Fibroblast of the conjunctiva (primary cell): ENCODE results near the gene CACNB2.

Source experiments
- DNase-seq: peaks from one replicate; pipeline ENCODE4 v3.0.0-alpha.2; 2010; ENCODE audit warnings: low read depth

Gene CACNB2

DNA sequence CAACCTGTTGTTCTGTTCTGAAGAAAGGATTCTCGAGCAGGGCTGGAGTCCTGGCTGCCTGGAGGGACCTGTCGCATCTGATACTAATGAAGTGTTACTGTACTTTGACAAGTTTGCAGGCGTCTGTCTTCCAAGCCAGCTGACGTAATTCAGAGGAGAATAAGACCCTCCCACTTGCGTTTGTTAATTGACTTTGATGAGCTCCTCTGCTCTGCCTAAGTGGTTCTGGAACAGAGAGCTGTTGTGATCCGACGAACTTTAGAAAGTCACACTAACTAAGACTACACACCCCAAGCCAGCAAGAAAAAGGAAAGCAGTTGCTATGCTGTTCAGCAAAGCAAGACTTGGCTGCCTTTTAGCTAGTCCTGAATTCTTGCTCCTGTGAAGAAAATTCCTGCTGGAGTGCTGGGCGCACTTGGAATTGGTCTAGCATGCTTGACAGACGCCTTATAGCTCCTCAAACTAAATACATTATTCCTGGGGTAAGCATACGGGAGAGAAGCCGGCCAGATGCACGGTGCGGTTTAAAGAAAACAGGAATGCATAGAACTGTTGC lies 200.3 kb downstream of the CACNB2 start:
- DNase-seq: no peak

DNA sequence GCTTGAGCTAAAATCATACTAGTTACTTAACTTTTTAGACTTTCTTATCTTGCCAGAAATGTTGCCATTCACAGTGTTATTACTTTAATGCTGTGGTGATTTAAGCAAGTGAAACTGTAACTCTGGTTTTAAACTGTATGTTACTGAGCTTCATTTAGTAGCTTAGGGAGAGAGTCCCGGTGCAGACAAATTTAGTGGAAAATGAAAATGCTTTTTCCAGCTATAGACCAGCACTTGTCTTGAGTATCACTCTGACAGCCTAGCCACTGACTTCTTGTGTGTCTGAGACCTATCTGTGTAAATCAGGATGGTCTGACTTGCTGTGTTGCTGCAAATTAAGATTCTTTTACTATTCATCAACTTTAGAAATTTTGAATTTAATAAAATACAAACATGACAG lies 200.8 kb downstream of the CACNB2 start:
- no peak for DNase-seq

DNA sequence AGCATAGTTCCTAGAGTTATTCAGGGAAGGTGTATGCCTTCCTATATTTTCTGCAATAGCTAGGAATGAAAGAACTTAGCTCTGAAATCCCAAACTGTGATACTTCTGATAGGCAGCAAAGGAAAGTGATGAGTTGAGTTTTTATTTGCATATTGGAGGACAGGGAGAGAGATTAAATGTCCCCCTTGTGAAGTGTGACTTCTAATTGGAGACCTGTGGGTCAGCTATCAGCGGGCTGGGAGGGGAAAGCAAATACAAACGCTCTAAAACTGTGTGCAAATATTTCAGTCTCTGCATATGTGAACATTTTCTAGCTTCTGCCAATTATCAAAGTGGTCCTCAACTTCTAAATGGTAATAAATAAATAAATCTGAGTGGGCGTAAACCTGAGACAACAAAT lies 203.3 kb downstream of the CACNB2 start:
- DNase-seq: no peak

DNA sequence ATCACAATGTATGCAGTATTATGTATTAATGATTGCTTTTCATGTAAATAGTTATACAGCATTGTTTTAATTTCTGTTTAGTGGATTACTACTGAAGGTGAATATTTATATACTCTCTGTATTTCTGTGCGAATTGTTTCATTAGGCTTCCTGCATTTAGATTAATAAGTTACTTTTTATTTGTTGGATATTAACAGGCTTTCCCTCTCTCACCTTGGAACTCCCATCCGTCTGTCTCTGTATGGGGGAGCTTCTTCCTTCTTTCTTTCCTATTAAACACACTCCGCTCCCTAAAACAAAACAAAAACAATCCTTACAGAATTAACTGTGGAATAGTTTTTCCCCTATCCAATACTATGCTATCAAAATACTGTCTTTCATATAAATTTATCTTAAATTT lies 205.1 kb downstream of the CACNB2 start:
- no peak for DNase-seq

DNA sequence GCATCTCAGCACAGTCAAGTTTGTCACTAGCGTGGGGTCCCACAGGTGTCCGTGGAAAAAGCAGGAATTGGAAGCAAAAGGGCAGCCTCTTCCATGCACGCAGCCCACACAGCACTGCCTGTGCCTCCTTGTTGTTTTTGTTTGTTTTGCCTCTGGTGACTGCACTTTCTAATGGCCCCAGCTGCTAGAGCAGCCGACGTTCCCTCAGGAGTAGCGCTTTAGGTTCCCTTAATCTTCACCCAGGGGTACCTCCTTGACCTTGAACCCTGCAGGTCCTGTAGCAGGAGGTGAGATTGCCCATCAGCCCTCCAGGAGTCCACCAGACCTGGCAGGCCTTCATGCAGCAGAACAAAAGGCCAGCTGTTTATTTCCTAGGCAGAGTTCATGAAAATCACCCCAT lies 210.1 kb downstream of the CACNB2 start:
- DNase-seq: no peak

DNA sequence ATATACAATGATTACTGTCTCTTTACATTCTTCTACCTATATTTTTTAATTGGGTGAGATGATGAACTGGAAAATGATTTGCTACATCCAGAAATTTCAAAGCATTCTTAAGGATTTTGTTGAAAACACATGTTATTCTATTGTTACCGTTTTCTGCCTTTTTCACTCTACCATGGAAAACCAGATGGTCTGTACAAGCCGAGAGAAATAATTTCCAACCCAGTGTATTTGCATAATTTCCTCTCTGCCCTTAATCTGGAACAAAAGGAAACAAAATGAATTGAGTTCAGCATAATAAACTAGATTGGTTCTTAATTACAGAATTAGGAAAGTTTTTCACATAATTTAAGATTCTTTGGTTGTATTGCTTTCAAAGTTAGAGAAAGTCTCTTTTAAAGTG lies 211.2 kb downstream of the CACNB2 start:
- no peak for DNase-seq

DNA sequence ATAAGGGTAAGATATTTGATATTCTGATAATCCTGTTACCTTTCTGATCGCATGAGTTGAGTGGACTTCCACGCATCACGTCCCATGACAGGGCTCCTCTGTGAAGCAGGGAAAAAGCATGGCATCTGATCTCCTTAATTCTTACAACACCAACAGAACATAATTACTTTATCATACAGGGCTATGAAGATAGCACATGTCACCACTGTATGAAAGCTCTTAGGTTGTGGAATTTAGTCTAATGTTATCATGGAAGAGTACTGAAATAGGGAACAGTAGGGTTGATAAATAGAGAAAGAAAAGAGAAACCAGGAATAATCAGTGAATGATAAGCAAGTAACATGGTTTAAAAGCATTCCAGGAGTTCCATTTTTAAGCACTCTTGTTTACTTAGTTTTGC lies 212.0 kb downstream of the CACNB2 start:
- no peak for DNase-seq

DNA sequence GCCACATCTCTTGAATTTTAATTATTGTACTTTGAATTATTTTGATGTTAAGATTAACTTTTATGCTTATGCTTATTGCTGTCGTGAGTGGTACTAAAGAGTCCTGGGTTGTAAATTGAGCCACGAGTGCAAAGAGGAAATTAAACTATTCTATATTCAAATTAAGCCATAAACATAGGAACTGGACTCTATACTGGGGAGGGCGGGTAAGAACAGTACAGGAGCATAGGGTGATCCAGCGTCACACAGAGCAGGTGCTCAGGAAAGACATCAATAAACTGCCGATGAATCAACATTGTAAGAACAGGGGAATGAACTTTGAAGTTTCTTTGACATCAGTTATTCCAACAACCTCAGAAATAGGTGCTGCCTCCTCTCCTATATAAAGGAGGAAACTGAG lies 219.6 kb downstream of the CACNB2 start:
- DNase-seq: no peak

DNA sequence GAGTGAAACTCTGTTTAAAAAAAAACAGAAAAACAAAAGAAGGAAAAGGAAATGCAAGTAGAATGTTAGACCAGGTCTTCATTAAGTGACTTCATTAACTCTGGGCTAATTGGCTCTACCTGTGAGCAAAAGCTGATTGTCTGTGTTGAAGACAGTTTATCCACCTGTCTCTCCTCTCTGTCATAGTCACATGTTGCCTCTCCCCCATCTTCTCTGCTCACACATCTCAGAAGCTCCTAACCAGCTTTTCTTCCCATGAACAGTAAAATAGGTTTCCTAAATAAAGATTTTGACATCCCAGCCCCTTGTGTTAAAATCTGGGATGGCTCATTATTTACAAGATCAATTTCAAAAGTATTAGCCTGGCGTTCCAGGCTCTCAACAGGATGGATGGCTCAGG lies 222.7 kb downstream of the CACNB2 start:
- no peak for DNase-seq

DNA sequence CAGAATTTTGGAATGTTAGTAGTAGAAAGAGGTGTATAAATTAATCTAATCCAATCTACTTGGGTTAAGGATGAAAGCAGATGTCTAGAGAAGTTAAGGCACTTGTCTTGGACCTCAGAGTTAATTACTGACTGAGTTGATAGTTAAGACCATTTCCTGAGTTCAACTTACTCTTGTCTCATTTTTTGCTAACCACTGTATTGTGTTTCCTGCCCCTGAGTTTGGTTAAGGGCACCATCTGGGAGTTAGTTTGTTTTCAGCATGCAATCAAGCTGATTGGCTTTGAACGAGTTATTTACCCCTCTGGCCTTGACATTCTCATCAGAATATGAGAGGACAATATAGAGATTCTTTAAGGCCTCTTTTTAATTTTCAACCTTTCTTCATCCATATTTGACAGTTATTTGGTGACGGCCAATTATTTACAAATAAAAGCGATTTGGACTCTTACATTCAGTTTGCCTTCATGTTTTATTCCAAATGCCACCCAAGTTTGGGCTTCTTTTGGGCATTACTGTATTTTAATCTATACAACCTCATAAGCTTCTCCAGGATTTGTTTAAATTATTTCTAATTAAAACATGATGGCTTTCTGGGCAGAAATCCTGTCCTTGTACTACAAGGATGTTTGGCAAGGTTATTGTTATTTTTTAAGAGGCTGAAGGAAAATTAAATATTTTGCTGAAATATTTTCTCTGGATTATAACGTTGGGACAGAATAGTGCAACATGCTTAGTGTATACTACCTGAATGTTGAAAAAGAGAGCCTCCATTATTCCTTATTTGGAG lies 225.0 kb downstream of the CACNB2 start:
- no peak for DNase-seq

DNA sequence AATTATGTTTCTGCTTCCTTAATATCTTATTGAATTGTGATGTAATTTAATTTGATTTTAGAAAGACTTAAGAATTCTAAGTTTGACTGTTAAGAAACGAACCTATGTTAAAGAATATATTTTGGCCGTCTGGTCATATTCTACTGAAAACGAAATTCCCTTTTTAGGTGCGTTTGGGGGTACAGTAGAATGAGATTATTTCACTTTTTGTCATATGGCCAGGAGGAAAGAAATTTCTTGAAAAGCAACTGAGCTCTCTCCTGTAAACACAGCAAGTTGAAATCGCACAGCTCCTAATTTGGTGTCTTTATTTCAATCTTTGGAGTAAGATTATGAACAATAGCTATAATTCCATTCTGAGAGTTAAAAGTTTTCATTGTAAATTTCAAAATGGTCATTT lies 227.6 kb downstream of the CACNB2 start:
- DNase-seq: no peak

DNA sequence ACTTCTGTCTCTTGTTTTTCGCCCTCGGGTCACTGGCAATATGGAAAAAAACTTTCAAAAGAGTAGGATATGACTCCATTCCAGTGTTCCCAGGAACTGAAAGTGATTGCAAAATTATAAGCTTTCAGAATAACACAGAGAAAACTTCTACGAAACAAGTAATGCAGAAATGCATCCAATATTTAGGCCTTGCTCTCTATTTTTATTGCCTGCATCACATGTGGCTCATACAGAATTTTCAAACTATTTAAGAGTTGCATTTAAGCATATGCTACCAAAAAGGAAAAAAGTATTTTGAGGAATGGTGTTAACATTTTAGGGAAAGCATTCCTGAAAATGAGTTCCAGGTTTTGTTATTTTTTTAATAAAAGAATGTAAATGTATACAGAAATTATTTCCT lies 228.0 kb downstream of the CACNB2 start:
- no peak for DNase-seq

DNA sequence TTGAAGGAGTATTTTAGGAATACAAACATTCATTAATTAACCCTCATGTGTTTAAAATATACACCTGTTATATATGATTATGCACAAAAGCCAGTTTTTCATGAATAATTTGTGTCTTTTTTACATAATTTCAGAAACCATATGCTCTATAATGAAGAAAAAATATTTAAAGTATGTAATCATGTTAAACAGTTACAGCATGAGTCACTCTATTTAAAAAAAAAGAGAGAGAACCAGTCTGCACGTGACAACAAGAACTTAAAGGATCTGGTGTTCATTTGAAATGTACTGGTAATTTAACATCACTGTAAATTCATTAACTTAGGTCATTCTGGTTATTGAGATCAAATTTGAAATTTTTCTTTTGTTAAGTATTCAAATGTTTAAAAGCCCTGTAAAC lies 228.5 kb downstream of the CACNB2 start:
- DNase-seq: peak; percentile 22

DNA sequence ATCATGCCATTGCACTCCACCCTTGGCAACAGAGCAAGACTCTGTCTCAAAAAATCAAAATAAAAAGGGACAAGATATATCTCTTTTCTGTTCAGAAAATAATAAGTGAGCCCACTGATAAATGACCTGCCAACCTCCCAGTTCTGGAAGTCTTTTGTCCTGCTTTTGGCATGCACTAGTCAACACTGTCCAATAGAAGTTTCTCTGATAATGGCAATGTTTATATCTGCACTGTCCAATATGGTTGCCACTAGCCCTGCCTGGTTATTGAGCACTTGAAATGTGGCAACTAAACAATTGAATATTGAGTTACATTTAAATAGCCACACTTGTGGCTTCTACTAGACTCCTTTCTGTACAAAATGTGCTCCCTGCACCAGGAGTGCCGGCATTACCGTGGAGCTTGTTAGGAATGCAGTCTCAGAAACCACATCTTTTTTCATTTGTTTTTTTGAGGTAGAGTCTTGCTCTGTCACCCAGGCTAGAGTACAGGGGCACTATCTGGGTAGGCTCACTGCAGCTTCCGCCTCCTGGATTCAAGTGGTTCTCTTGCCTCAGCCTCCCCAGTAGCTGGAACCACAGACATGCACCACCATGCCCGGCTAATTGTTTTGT lies 229.7 kb downstream of the CACNB2 start:
- no peak for DNase-seq

DNA sequence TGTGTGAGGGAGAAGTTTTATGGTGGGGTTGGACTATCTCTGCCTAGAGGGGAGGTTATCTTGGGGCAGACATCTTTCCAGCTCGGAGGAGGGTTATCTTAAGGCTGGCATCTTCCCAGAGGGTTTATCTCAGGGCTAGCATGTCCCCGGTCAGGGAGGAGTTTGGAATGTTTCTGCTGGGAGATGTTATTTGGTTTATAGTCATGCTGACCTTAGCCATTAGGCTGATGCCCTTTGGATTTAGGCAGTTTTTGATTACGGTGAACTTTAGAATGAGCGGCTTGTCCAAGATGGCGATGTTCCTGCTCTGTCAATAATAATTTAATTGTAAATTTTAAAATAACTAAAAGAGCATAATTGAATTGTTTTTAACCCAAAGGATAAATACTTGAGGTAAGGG lies 236.4 kb downstream of the CACNB2 start:
- DNase-seq: no peak

DNA sequence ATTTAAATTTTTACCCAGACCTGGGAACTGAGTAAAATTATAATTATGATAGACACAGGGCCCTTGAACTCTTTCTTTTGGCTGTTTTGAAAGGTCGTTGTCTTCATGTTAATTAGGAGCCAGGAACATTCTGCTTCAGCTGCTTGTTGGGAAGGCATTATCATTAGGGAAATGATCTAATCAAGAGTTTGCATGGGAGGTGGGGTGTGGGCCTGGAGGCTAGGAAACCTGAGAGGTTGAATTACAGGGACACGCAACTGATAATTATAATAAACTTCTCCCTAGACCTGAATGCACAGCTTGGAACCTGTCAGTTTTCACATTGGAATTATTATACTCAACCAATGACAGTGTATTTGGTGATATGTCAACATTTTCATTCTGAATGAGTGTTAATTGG lies 237.7 kb downstream of the CACNB2 start:
- no peak for DNase-seq

DNA sequence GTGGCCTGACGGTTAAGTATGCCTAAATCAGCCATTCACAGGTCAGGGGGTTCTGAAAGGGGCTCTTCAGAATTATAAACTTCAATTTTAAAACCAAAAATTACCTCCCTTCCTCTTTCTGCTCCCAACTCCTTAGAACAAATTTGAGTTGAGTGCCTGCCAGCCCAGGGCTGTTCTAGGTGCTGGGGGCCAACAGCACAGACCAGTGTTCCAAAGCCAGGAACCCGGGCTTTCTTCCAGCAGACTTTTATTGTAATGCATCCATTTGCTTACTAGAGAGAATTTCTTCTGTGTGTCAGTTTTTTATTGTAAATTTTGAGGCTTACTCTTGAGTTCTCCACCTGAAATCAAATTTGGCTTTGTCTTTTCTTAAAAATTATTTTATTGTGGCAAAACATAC lies 238.5 kb downstream of the CACNB2 start:
- no peak for DNase-seq

DNA sequence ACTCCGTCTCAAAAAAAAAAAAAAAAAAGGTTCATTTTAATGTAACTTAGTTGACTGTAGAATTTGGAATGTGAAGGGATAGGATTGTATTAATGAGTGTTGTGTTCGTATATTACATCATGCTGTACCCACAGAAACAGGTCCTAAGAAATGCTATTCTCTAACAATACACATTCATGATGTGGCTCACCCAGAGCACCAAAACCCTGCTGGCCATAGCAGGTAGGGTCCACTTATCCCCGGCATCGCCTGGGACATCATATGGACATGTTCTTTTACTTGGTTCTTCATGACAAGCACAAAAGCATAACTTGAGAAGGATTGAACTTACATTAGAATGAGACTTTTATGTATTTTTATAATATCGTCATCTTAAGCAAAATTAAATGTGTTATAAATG lies 241.5 kb downstream of the CACNB2 start:
- DNase-seq: no peak

DNA sequence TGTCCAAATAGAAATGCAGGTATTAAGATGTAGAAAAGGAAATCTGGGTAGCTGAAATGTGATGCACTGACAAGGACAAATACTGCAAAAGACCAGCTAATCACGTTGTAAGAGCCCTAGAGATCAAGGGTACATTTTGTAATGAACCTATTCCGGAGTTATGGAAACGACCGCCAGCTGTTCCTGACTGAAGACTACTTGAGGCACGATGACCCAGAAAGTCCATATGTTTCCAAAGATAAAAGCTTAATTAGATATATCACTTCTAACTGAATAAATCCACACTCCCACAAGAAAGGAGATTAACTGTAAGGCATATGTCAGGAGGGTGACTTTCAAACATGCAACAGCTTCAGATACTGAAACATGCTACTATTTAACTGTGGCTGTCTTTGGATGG lies 257.7 kb downstream of the CACNB2 start:
- DNase-seq: no peak

DNA sequence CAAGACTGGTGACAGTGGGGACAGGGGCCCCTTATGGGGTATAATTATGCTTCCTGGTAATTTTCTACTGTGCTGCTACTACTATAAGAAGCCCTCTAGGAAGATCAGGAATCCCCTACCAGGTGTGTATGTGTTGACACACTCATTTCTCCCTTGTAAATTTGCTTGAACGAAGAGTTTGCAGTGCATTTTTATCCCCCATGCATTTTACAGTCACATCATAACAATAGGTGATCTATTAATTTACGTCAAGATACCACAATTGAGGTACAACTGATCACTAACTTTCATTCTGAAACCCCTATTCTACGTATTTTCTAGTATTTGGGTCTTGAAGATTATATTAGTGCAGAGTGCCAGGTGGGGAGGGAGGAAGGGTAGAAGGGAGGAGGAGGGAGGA lies 258.9 kb downstream of the CACNB2 start:
- no peak for DNase-seq

DNA sequence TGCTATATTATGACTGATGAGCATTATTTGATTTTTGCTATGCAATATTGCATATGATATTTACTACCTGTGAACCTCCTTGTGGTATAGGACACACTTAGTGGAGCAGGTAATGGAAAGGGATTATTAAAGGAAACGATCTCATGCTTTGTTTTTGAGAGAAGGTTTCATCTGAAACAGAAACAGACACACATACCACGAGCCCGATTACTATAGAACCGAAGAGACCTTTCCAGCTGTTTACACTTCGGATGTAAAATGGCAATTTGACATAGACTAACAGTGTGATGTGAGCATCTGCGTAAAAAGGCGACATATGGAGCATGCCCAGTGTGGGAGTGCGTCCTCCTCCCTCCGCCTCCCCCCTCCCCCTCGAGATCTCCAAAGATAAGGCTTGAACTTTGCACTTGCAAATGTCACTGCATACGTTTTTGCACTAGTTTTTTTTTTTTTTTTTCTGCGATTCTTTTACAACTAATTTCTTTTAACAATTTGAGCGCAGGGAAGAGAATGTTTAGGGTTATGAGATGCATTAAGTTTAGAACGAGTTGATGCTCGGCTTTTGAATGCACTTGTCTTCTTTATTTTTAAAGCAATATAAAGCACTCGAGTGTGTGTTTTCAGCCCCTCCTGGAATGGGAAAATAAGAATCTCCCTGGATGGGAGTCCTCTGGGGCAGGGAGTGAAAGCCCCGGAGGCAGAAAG lies 260.1 kb downstream of the CACNB2 start:
- no peak for DNase-seq

DNA sequence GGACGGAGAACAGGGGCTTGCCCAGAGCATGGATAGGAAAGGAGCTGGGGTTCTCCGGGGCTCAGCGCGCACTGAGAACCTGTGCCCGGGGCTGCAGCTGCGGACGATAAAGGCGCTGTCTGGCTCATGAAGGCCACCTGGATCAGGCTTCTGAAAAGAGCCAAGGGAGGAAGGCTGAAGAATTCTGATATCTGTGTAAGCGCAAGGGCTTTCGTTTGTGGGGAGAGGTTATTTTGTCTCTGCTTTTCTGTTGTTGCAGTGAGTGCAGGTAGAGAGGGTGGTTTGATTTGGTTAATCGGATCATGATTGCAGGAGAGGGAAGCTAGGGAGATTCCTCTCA lies 260.7 kb downstream of the CACNB2 start:
- DNase-seq: no peak
